Measurements from ENCODE around the gene LBHD2. TPM values are rescaled to one million over a fixed set of nuclear protein-coding genes. Genes with fewer than 3 reads are reported as not detected.

LBHD2 gene
- total RNA-seq, 1 experiment from 2014 or later = not detected

GRCh38 chr14:103071544-103072251 lies 12.3 kb upstream of the LBHD2 start:
- POLR2A ChIA-PET = no interaction called here
- no peaks in the 10 kb centered on the region for H3K36me3 ChIP-seq (ENCODE audit: control insufficient read depth in 1 of 2, insufficient read depth in 2 of 2, low read length in 2 of 2)
- H3K9ac ChIP-seq (ENCODE audit: low read length) = no peak overlapping the region
- DNase-seq (ENCODE audit: low read depth, low spot score) (no peak), ATAC-seq (no peak)
- H3K9me2 ChIP-seq (ENCODE audit: insufficient read depth) = no peaks in the 10 kb centered on the region
- H3K27me3 ChIP-seq (ENCODE audit: insufficient read depth, low read length) = no peaks in the 10 kb centered on the region
- no peaks in the 10 kb centered on the region for H3K9me3 ChIP-seq (ENCODE audit: control insufficient read depth in 1 of 2, insufficient read depth in 1 of 2, low read depth in 1 of 2, low read length in 2 of 2)
- no peaks in the 10 kb centered on the region for H3K79me2 ChIP-seq (ENCODE audit: insufficient read depth, low read length)
- no peak for TF ChIP-seq EZH2 (IDR thresholded peaks at IDR 0.05)
- TF ChIP-seq FOSL1 (IDR thresholded peaks at IDR 0.05; ENCODE audit: low read depth) = no peak
- TF ChIP-seq, protein P1, sequence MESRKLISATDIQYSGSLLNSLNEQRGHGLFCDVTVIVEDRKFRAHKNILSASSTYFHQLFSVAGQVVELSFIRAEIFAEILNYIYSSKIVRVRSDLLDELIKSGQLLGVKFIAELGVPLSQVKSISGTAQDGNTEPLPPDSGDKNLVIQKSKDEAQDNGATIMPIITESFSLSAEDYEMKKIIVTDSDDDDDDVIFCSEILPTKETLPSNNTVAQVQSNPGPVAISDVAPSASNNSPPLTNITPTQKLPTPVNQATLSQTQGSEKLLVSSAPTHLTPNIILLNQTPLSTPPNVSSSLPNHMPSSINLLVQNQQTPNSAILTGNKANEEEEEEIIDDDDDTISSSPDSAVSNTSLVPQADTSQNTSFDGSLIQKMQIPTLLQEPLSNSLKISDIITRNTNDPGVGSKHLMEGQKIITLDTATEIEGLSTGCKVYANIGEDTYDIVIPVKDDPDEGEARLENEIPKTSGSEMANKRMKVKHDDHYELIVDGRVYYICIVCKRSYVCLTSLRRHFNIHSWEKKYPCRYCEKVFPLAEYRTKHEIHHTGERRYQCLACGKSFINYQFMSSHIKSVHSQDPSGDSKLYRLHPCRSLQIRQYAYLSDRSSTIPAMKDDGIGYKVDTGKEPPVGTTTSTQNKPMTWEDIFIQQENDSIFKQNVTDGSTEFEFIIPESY (IDR thresholded peaks at IDR 0.05; ENCODE audit: extremely low read depth, insufficient replicate concordance, low read length) = no peak
- no peak for TF ChIP-seq POLR2AphosphoS5 (IDR thresholded peaks at IDR 0.05; ENCODE audit: low read depth, low read length)
- TF ChIP-seq SRF (IDR thresholded peaks at IDR 0.05; ENCODE audit: low read depth) = no peak
- no peak for TF ChIP-seq ZNF274 (IDR thresholded peaks at IDR 0.05; ENCODE audit: low read depth, low read length)
- no peak for TF ChIP-seq POLR2A (IDR thresholded peaks at IDR 0.05; ENCODE audit: borderline replicate concordance, extremely low read depth, insufficient read depth, insufficient read length)
- TF ChIP-seq YY1 (IDR thresholded peaks at IDR 0.05; ENCODE audit: extremely low read depth, insufficient replicate concordance, low read depth, low read length) = no peak
- no peak for TF ChIP-seq EZH2phosphoT487 (IDR thresholded peaks at IDR 0.05; ENCODE audit: borderline replicate concordance)
- TF ChIP-seq ELF1 (IDR thresholded peaks at IDR 0.05; ENCODE audit: borderline replicate concordance, low read depth) = no peak
- TF ChIP-seq, protein P2, sequence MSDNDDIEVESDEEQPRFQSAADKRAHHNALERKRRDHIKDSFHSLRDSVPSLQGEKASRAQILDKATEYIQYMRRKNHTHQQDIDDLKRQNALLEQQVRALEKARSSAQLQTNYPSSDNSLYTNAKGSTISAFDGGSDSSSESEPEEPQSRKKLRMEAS (IDR thresholded peaks at IDR 0.05) = no peak
- no peak for TF ChIP-seq SIN3A (IDR thresholded peaks at IDR 0.05; ENCODE audit: low read depth)
- TF ChIP-seq TCF7L2 (IDR thresholded peaks at IDR 0.05; ENCODE audit: borderline replicate concordance, extremely low read depth, insufficient read depth, insufficient read length) = no peak
- no peak for TF ChIP-seq CTCF (IDR thresholded peaks at IDR 0.05 in 2 of 3, conservative IDR thresholded peaks at IDR 0.05 in 1 of 3; ENCODE audit: borderline replicate concordance in 1 of 3, insufficient read depth in 1 of 3, low read depth in 2 of 3, low read length in 2 of 3)
- no peak for TF ChIP-seq CEBPB (IDR thresholded peaks at IDR 0.05; ENCODE audit: low read depth)
- no peak for TF ChIP-seq CBX3 (IDR thresholded peaks at IDR 0.05; ENCODE audit: low read depth)
- TF ChIP-seq ZFX (IDR thresholded peaks at IDR 0.05) = no peak
- TF ChIP-seq EGR1 (IDR thresholded peaks at IDR 0.05; ENCODE audit: low read depth) = no peak
- H3K4me1 ChIP-seq (ENCODE audit: control insufficient read depth in 1 of 2, insufficient read depth in 2 of 2, low read length in 2 of 2) = peaks cover 54 to 77% of the 10 kb centered on the region in 2 experiments
- H4K20me1 ChIP-seq (ENCODE audit: insufficient read depth) = no peaks in the 10 kb centered on the region
- no peak overlapping the region; the same call in 1 of the 2 replicates for H3K27ac ChIP-seq (ENCODE audit: low read depth, low read length)
- H3K4me2 ChIP-seq (ENCODE audit: low read length) = peak overlapping the region; percentile 40
- H2AFZ ChIP-seq (ENCODE audit: low read depth, low read length, poor library complexity, severe bottlenecking) = no peak overlapping the region
- CTCF ChIA-PET = no interaction called here
- intact Hi-C loops (cut with micrococcal nuclease) = no loop called here
- RAD21 ChIA-PET (ENCODE audit: low non-redundant PET in 1 of 2, low total read pairs in 2 of 2, uncharacterized antibody in 2 of 2, unreplicated experiment in 2 of 2) = no interaction called here
- no TSS peak for BruUV-seq (replicated peaks)
- no peak overlapping the region for H3K4me3 ChIP-seq (replicated peaks in 1 of 2; ENCODE audit: low read depth in 1 of 2, low read length in 2 of 2)
